GM18526 (cell line): ENCODE results near the gene SLC17A7.

Experiments
- POLR2A ChIP-seq: IDR thresholded peaks from 3 replicates; pipeline ENCODE4 v1.6.1; 2011; ENCODE audit not compliant: insufficient read length; ENCODE audit errors: extremely low read depth

The SLC17A7 gene

DNA sequence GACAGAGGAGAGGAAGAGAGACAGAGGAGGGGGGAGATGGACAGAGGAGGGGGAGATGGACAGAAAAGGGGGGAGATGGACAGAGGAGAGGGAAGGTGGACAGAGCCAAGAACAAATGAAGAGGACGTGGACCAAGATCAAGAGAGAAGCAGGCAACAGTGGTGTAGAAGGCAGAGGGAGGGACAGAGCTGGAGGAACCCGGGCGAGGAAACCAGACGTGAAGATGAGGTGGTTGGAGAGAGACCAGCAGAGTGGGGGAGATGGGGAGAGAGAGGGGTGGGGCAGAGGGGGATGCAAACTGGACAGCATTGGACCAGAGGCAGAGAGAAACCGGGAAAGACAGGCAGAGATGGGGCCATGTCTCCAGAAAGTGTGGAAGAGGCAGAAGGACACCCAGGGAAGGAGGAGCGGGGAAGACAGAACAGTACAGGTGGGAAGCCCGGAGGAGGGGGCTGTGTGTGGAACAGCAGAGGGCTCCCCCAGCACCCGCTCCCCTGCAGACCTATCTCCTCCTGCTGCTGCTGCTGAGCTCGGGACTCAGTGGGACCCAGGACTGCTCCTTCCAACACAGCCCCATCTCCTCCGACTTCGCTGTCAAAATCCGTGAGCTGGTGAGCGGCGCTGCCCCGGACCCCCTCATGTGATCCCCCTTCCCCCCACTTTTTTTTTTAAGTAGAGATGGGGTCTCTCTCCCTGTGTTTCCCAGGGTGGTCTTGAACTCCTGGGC is 34.0 kb upstream of the SLC17A7 start:
- TF ChIP-seq POLR2A = no peak

GRCh38 chr19:49474542-49474924 is 33.2 kb upstream of the SLC17A7 start:
- TF ChIP-seq POLR2A = no peak

DNA sequence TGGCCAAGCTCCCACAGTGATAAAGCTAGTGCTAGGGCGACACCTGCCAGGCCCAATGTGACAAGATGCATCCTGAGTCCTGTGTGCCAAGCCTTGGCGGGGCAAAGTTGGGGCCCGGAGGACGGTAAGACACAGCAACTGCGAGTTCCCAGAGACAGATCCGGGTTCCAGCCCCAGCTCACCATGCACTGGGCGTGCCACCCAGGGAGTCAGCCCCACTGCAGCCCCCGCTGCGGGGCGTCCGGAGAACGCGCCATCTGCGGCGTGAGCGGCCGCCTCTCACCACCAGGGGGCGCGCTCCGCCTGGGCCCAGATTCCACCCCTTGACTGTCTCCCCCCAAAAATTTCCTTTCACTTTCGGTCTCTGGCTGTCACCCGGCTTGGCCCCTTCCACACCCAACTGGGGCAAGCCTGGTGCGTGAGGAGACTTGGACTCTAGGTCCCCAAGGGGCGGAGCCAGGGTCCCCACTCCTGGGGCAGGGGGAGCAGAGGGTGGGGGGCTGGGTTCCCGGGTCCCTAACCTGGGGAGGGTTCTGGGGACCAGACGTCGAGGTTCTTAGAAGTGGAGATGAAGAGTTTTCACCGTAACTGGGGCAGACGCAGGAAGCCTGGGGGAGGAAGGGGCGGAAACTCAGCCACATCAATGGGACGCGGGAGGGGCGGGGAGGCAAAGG is 32.7 kb upstream of the SLC17A7 start, which contains the start of gene FLT3LG:
Gene FLT3LG, plus strand, starts transcription at position 348 of the 674 bp plus-strand sequence. CDS start 425 bp downstream, outside the sequence.
- peak; percentile 45 for TF ChIP-seq POLR2A

- TF ChIP-seq POLR2A = no peak
Observed at GRCh38 chr19:49472936-49473335, 31.6 kb upstream of the SLC17A7 start.

GRCh38 chr19:49470615-49470978 is 29.3 kb upstream of the SLC17A7 start:
- TF ChIP-seq POLR2A = no peak

GRCh38 chr19:49469828-49470614 is 28.7 kb upstream of the SLC17A7 start:
- TF ChIP-seq POLR2A = no peak

- no peak for TF ChIP-seq POLR2A
Observed at GRCh38 chr19:49468746-49469447, 27.6 kb upstream of the SLC17A7 start.

GRCh38 chr19:49468199-49468598 is 26.9 kb upstream of the SLC17A7 start:
- TF ChIP-seq POLR2A = no peak

DNA sequence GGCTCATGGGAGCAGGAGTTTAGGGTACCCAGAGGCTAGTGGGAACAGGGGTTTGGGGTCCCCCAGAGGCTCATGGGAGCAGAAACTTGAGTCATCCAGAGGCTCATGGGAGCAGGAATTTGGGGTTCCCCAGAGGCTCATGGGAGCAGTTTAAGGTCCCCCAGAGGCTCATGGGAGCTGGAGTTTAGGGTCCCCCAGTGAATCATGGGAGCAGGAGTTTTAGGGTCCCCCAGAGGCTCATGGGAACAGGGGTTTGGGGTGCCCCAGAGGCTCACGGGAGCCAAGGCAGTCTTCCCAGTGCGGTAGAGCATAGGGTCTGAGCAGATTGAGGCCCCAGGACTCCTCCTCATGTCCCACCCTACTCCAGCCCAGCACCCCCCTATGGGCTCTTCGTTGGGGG is 24.0 kb upstream of the SLC17A7 start:
- TF ChIP-seq POLR2A = no peak

DNA sequence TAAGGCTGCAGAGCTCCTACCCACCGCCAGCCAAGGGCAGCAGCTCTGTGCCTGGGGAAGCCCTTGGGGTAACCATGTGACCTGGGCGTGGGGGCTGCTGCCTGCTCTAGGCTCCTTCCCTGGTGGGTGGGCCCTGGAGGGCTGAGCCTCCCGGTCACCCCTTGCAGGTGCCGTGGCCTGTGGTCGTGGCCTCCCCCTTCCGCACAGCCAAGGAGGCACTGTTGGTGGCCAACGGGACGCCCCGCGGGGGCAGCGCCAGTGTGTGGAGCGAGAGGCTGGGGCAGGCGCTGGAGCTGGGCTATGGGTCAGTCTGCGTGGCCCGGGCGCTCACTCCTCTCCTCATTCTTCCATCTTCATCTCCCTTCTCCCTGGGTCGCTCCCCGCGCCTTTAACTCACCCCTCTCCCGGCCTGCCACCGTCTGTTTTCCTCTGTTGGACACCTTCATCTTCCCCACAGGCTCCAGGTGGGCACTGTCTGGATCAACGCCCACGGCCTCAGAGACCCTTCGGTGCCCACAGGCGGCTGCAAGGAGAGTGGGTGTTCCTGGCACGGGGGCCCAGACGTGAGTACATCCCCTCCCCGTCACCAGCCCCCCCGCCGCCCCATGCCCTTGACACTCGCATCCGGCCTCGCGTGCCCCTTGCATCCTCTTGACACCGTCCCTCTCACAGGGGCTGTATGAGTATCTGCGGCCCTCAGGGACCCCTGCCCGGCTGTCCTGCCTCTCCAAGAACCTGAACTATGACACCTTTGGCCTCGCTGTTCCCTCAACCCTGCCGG is 22.8 kb upstream of the SLC17A7 start:
- TF ChIP-seq POLR2A = no peak

DNA sequence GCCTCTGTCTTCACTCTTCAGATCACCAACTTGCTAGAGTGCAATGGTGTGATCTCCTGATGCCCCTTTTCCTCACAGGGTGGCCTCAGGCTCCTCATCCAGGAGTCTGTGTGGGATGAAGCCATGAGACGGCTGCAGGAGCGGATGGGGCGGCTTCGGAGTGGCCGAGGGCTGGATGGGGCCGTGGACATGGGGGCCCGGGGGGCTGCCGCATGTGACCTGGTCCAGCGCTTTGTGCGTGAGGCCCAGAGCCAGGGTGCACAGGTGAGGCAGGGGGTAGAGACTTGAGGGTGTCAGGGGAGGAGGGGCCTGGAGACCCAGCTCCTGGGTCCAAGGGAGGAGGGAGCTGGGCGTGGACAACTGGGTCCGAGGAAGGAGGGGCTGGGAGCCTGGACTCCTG is 21.2 kb upstream of the SLC17A7 start:
- TF ChIP-seq POLR2A = no peak

DNA sequence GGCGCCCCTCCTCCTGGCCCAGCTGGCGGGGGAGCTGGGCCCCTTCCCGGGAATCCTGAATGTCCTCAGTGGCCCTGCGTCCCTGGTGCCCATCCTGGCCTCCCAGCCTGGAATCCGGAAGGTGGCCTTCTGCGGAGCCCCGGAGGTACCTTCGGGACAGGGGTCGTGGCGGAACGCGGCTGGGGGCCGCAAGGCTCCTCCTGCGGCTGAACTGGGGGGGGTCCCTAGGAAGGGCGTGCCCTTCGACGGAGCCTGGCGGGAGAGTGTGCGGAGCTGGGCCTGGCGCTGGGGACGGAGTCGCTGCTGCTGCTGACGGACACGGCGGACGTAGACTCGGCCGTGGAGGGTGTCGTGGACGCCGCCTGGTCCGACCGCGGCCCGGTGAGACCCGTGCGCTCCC is 20.3 kb upstream of the SLC17A7 start:
- no peak for TF ChIP-seq POLR2A

DNA sequence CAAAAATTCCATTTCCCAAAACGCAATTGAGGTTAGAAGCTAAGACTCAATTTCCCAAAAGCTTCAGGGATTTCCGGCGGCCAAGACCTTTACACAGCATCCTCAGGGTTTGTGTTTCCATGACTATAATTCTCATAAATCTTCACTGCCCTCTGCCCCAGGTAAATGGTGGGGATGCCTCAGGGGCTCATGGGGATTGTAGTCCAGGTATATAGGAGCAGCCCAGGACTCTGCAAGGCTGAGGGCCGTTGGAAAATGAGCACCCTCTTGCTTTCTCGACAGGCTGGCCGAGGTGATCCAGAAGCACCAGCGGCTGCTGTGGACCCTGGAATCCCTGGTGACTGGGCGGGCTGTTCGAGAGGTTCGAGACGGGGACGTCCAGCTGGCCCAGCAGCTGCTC is 18.1 kb upstream of the SLC17A7 start:
- no peak for TF ChIP-seq POLR2A

DNA sequence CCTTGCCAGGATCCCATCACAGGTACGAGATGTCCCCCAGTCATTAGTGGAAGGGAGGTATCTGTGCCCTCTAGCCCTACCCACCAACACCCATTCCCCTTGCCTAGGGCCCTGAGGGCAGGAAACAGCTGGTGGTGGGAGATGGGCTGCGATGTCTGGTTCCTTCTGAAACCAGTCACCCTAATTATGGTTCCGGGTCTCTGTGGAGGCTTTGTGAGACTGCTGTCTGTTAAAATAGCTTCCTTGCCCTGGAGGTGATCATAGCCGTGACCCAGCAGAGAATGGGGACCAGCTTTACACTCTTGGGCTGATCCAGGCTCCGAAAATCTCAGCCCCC is 17.2 kb upstream of the SLC17A7 start:
- TF ChIP-seq POLR2A = no peak

DNA sequence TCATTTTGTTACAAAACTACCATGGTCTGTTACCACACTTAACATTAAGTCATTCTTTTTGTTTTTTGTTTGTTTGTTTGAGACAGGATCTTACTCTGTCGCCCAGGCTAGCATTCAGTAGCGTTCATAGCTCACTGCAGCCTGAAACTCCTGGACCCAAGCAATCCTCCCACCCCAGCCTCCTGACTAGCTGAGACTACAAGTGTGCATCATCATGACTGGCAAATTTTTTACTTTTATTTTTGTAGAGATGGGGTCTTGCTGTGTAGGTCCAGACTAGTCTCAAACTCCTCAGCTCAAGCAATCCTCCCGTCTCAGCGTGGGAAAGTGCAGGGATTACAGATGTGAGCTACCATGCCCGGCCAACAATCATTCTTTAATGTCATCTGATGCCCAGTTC is 15.0 kb upstream of the SLC17A7 start:
- no peak for TF ChIP-seq POLR2A

DNA sequence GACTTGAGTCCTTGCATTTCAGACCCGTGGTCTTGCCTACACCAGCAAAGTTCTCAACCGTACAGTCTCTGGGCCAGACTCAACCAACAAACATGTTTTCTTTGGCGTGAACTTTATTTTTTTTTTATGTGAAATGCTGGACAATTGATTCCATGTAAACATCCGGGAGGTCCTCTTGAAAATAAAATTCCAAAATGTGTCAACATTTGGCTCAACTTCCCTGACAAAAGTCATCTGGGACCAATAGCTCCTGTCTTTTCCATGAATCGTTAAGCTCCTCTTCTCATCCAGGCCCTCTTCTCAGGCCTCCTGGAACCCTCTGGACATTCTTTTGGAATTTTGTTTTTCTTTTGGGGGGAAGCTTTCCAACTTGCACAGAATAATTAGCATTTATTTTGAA is 14.4 kb upstream of the SLC17A7 start:
- no peak for TF ChIP-seq POLR2A
